Esophagus squamous epithelium (tissue), 5 donors: ENCODE results near the gene TRAPPC2L. TPM values are rescaled to one million over a fixed set of nuclear protein-coding genes. Genes with fewer than 3 reads are reported as not detected.

Source experiments
- DNase-seq: peaks from one replicate; lab custom pipeline; 2025; lab: John Stamatoyannopoulos, UW
- H3K27ac ChIP-seq, 4 donors: fragments of 200-600 bp; sonication (generic); one replicate each; pipeline ENCODE4 v1.5.1; 2016 to 2019; ENCODE audit warnings: mild to moderate bottlenecking in 1 of 4
- H3K27me3 ChIP-seq, 4 donors: fragments of 200-600 bp; sonication (generic); 1 replicate in 3 of 4; 2 replicates in 1 of 4; pipeline versions ENCODE4 v1.5.1 to v1.6.0; 2017 to 2021; ENCODE audit warnings: antibody characterized with exemption in 1 of 4
- H3K36me3 ChIP-seq, 3 donors: fragments of 200-600 bp; sonication (generic); one replicate each; pipeline ENCODE4 v1.5.1; 2016 to 2019
- H3K4me1 ChIP-seq, 3 donors: fragments of 200-600 bp; sonication (generic); one replicate each; pipeline ENCODE4 v1.5.1; 2017 to 2019
- H3K4me3 ChIP-seq, 4 donors: fragments of 200-600 bp; sonication (generic); 1 replicate in 3 of 4; 2 replicates in 1 of 4; pipeline ENCODE4 v1.5.1; 2016 to 2019; ENCODE audit warnings: mild to moderate bottlenecking in 2 of 4, moderate library complexity in 1 of 4
- H3K9me3 ChIP-seq, 3 donors: fragments of 200-600 bp; sonication (generic); one replicate each; pipeline ENCODE4 v1.5.1; 2016 to 2019
- CTCF ChIP-seq, 6 experiments: fragments of 450-650 bp in 4 of 6; fragments of 200-600 bp in 2 of 6; sonication (generic) in 2 of 6; IDR thresholded peaks; one replicate each; pipeline ENCODE4 v1.5.1; 2016 to 2019; ENCODE audit warnings: antibody characterized with exemption in 6 of 6, mild to moderate bottlenecking in 4 of 6, moderate library complexity in 4 of 6
- POLR2A ChIP-seq, 4 donors: fragments of 450-650 bp; IDR thresholded peaks; one replicate each; pipeline ENCODE4 v1.6.1; 2017; ENCODE audit warnings: antibody characterized with exemption in 4 of 4, mild to moderate bottlenecking in 4 of 4, moderate library complexity in 3 of 4
- WGBS, 2 donors: methylation state at CpG; one replicate each; pipeline ENCODE4 v1.1.5; 2018; 5-methylcytosine and 5-hydroxymethylcytosine counted together
- intact Hi-C: fragments of 100-400 bp; cut with DNase I; formaldehyde crosslinking; loops from one replicate; pipeline ENCODE4 v1.15.0; 2022
- total RNA-seq, 4 donors: library from RNA; depleted of rRNA; stranded (reverse); fragments of >200 nt; gene quantifications; one replicate each; pipeline ENCODE4 v1.1.0, GENCODE V29; 2016
- donor health status: DM: yes; HTN: yes; CAD: no.

Gene TRAPPC2L
- total RNA-seq, 4 donors from 2014 or later, result 20.7 to 29.7 (median 24.7) TPM

- TF ChIP-seq CTCF (IDR thresholded peaks at IDR 0.05) (no peak), POLR2A (IDR thresholded peaks at IDR 0.05) (no peak)
These were observed 28.2 kb upstream of the TRAPPC2L start for GRCh38 chr16:88828711-88829110.

GRCh38 chr16:88830258-88830657 is 26.7 kb upstream of the TRAPPC2L start:
- H3K9me3 ChIP-seq, result no peaks in the 10 kb centered on the region
- intact Hi-C loops, result no loop called here
- no peaks in the 10 kb centered on the region for H3K27me3 ChIP-seq
- DNase-seq, result no peak
- TF ChIP-seq POLR2A (IDR thresholded peaks at IDR 0.05), result no peak
- no peak for TF ChIP-seq CTCF (IDR thresholded peaks at IDR 0.05)
- peaks cover 0 to 51% (median 0%) of the 10 kb centered on the region in 3 donors for H3K36me3 ChIP-seq
- 76 to 81% methylated on average over 6 to 10 of the region's 11 CpGs for WGBS, 2 donors
- no peak overlapping the region for H3K4me3 ChIP-seq
- peaks cover 0 to 31% (median 9%) of the 10 kb centered on the region in 3 donors for H3K4me1 ChIP-seq
- no peak overlapping the region for H3K27ac ChIP-seq

More at GRCh38 chr16:88828711-88829110, 28.2 kb upstream of the TRAPPC2L start:
- Histone ChIP-seq H3K27ac (no peak overlapping the region), H3K4me3 (no peak overlapping the region), H3K27me3 (no peaks in the 10 kb centered on the region), H3K4me1 (peaks cover 0 to 32% (median 9%) of the 10 kb centered on the region in 3 donors), H3K9me3 (no peaks in the 10 kb centered on the region), H3K36me3 (peaks cover 0 to 48% (median 0%) of the 10 kb centered on the region in 3 donors)
- intact Hi-C loops, result loop anchor here (5.0 kb wide), 1 partner anchor 389 kb away; the partner anchor contains the start of gene ZNF778
- 83 to 89% methylated on average over 16 to 22 of the region's 24 CpGs for WGBS, 2 donors
- no peak for DNase-seq

- Histone ChIP-seq H3K4me3 (no peak overlapping the region), H3K27ac (peak overlapping the region in 1 of 4 donors; percentile 34), H3K9me3 (no peaks in the 10 kb centered on the region), H3K4me1 (peaks cover 0 to 26% (median 5%) of the 10 kb centered on the region in 3 donors), H3K36me3 (peaks cover 0 to 56% (median 0%) of the 10 kb centered on the region in 3 donors), H3K27me3 (no peaks in the 10 kb centered on the region)
- 88 to 94% methylated on average over 3 to 7 of the region's 14 CpGs for WGBS, 2 donors
- intact Hi-C loops, result no loop called here
- TF ChIP-seq CTCF (IDR thresholded peaks at IDR 0.05) (no peak), POLR2A (IDR thresholded peaks at IDR 0.05) (no peak)
- DNase-seq, result no peak
These were observed 26.1 kb upstream of the TRAPPC2L start for GRCh38 chr16:88830783-88831182.

DNA sequence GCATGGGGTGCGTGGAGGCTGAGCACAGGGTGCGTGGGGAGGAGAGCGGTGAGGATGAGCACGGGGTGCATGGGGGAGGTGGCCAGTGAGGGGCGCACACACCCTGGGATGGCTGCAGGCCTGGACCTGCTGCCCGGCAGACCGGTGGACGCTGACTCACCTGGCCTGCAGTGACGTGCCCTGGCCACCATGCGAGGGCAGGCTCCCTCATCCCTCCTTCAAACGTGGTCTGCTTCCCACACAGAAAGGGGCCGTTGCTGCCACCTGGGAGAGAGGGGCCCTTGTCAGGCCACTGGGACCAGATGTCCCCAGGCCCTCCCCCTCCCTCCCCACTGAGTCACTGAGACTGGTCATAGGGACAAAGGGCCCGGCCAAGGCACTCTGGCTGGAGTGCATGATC is 25.1 kb upstream of the TRAPPC2L start:
- Histone ChIP-seq H3K27me3 (no peaks in the 10 kb centered on the region), H3K4me3 (no peak overlapping the region), H3K36me3 (peaks cover 0 to 52% (median 0%) of the 10 kb centered on the region in 3 donors), H3K4me1 (peaks cover 0 to 15% (median 1%) of the 10 kb centered on the region in 3 donors), H3K27ac (no peak overlapping the region), H3K9me3 (no peaks in the 10 kb centered on the region)
- no peak for DNase-seq
- TF ChIP-seq CTCF (IDR thresholded peaks at IDR 0.05), result peak in 1 of 6 experiments; percentile 26
- no peak for TF ChIP-seq POLR2A (IDR thresholded peaks at IDR 0.05)
- 52 to 64% methylated on average over 4 to 9 of the region's 13 CpGs for WGBS, 2 donors
- intact Hi-C loops, result no loop called here

DNA sequence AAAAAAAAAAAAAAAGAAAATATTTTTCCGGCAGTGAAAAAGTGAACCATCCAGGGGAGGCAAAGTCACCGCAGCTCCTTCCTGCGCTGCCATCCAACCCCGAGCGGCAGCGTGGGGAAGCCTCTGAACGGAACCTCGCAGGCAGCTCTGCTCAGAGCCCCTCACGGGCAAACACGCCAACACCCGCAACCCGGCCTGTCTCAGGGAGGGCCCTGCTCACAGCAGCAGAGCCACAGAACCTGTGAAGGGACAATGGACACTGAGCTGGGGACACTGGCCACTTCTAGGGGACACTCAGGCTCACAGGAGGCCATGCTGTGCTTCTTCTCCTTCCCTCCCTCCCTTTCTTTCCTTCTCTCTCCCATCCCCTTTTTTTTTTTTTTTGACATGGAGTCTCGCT is 23.8 kb upstream of the TRAPPC2L start:
- intact Hi-C loops, result no loop called here
- H3K4me3 ChIP-seq, result no peak overlapping the region
- H3K27ac ChIP-seq, result no peak overlapping the region
- no peaks in the 10 kb centered on the region for H3K27me3 ChIP-seq
- peaks cover 0 to 12% (median 0%) of the 10 kb centered on the region in 3 donors for H3K4me1 ChIP-seq
- TF ChIP-seq CTCF (IDR thresholded peaks at IDR 0.05), result no peak
- no peak for TF ChIP-seq POLR2A (IDR thresholded peaks at IDR 0.05)
- no peaks in the 10 kb centered on the region for H3K9me3 ChIP-seq
- 91 to 94% methylated on average over 12 to 13 of the region's 13 CpGs for WGBS, 2 donors
- DNase-seq, result no peak
- peaks cover 0 to 51% (median 0%) of the 10 kb centered on the region in 3 donors for H3K36me3 ChIP-seq
